Endodermal cell (in vitro differentiated cells): ENCODE data around the gene MGAT4A. TPM values are rescaled to one million over a fixed set of nuclear protein-coding genes. Genes with fewer than 3 reads are reported as not detected.

Experiments used
- DNase-seq: peaks from one replicate; pipeline ENCODE4 v3.0.0-alpha.2; 2017
- H3K27ac ChIP-seq: 2 replicates; pipeline ENCODE4 v1.5.1; 2013; ENCODE audit warnings: mild to moderate bottlenecking, low read depth, low read length, moderate library complexity
- H3K27me3 ChIP-seq: 2 replicates; pipeline ENCODE4 v1.6.1; 2013; ENCODE audit warnings: mild to moderate bottlenecking, low read length, moderate library complexity; ENCODE audit not compliant: insufficient read depth, control insufficient read depth, poor library complexity, severe bottlenecking
- H3K36me3 ChIP-seq: 2 replicates; pipeline ENCODE4 v1.7.0; 2013; ENCODE audit warnings: mild to moderate bottlenecking, low read length, moderate library complexity; ENCODE audit not compliant: control insufficient read depth, insufficient read depth
- H3K4me1 ChIP-seq: one replicate; pipeline ENCODE4 v1.7.0; 2013; ENCODE audit warnings: low read length; ENCODE audit not compliant: control insufficient read depth, insufficient read depth
- H3K4me3 ChIP-seq: 2 replicates; pipeline ENCODE4 v1.5.1; 2013; ENCODE audit warnings: mild to moderate bottlenecking, low read length, moderate library complexity
- H3K9ac ChIP-seq: 2 replicates; pipeline ENCODE4 v1.6.1; 2013; ENCODE audit warnings: mild to moderate bottlenecking, low read length, moderate library complexity; ENCODE audit not compliant: poor library complexity, severe bottlenecking; ENCODE audit errors: extremely low read depth
- H3K9me3 ChIP-seq: 2 replicates; pipeline ENCODE4 v1.6.1; 2013; ENCODE audit warnings: mild to moderate bottlenecking, low read length, moderate library complexity; ENCODE audit not compliant: control insufficient read depth
- H3K27ac Mint-ChIP-seq: 2 replicates; pipeline ENCODE4 v1.8.0; 2020; ENCODE audit warnings: mixed read lengths
- H3K27me3 Mint-ChIP-seq: 2 replicates; pipeline ENCODE4 v1.8.0; 2021; ENCODE audit warnings: mild to moderate bottlenecking, mixed read lengths; ENCODE audit not compliant: insufficient read depth
- H3K36me3 Mint-ChIP-seq: 2 replicates; pipeline ENCODE4 v1.8.0; 2020; ENCODE audit warnings: low read depth, mixed read lengths
- H3K4me1 Mint-ChIP-seq: 2 replicates; pipeline ENCODE4 v1.8.0; 2020; ENCODE audit warnings: mixed read lengths
- H3K4me3 Mint-ChIP-seq: 2 replicates; pipeline ENCODE4 v1.8.0; 2020; ENCODE audit warnings: mild to moderate bottlenecking, moderate library complexity, mixed read lengths
- H3K9me3 Mint-ChIP-seq: 2 replicates; pipeline ENCODE4 v1.8.0; 2020; ENCODE audit warnings: mild to moderate bottlenecking, mixed read lengths
- CTCF ChIP-seq: fragments of 200-600 bp; sonication (generic); conservative IDR thresholded peaks from 2 replicates; pipeline ENCODE4 v1.5.0; 2021; ENCODE audit warnings: antibody characterized with exemption, mild to moderate bottlenecking
- WGBS, 2 experiments: methylation state at CpG; one replicate each; pipeline versions ENCODE4 v1.1.5 to v1.1.7; 2013; ENCODE audit warnings: missing lambda C conversion rate in 2 of 2, mixed read lengths in 1 of 2; ENCODE audit not compliant: insufficient coverage in 1 of 2, insufficient read length in 1 of 2; 5-methylcytosine and 5-hydroxymethylcytosine counted together
- total RNA-seq, 2 donors: library from RNA; stranded (reverse); fragmentation: NEBNext Ultra II Directional in 1 of 2; extraction: Animal tissue kit (Norgen Biotek cat#: 25700) in 1 of 2; gene quantifications; 2 replicates in 1 of 2; 3 replicates in 1 of 2; pipeline ENCODE4 v1.2.1, GENCODE V29; 2021

MGAT4A gene
- total RNA-seq, 2 donors from 2014 or later = 8.2 to 11.1 TPM

DNA sequence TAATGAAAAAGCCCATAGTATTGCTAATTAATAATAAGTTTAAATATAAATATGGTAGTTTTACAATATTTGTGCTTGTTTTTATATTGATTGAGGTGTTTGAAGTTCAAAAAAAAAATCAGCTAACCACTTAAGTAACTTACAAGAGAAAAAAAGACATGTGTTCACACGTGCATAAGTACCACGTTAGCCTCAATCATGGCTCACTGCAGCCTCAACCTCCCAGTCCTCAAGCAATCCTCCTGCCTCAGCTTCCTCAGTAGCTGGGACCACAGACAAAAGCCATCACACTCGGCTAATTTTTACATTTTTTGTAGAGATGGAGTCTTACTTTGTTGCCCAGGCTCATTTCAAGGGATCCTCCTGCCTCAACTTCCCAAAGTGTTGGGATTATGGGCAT is 19.4 kb downstream of the MGAT4A start:
- DNase-seq = no peak
- peaks cover 6% of the 10 kb centered on the region for H3K27me3 Mint-ChIP-seq
- H3K27ac Mint-ChIP-seq = no peak overlapping the region
- no peaks in the 10 kb centered on the region for H3K9me3 Mint-ChIP-seq
- H3K4me3 Mint-ChIP-seq = no peak overlapping the region
- no peak overlapping the region for H3K4me3 ChIP-seq
- H3K4me1 ChIP-seq = no peaks in the 10 kb centered on the region
- WGBS, 2 experiments = 86% methylated on average over 3 of the region's 3 CpGs; no CpG with 5 or more reads in 1 of the 2 experiments
- H3K27ac ChIP-seq = no peak overlapping the region
- TF ChIP-seq CTCF = no peak
- no peak overlapping the region for H3K9ac ChIP-seq
- no peaks in the 10 kb centered on the region for H3K9me3 ChIP-seq
- H3K27me3 ChIP-seq = no peaks in the 10 kb centered on the region
- H3K36me3 Mint-ChIP-seq = no peaks in the 10 kb centered on the region
- no peaks in the 10 kb centered on the region for H3K4me1 Mint-ChIP-seq
- H3K36me3 ChIP-seq = no peaks in the 10 kb centered on the region

- 93 to 100% methylated on average over 3 to 4 of the region's 4 CpGs for WGBS, 2 experiments
- H3K27me3 ChIP-seq = no peaks in the 10 kb centered on the region
- Mint-ChIP-seq H3K4me1 (no peaks in the 10 kb centered on the region), H3K4me3 (no peak overlapping the region), H3K9me3 (no peaks in the 10 kb centered on the region), H3K27me3 (peaks cover 6% of the 10 kb centered on the region), H3K27ac (no peak overlapping the region), H3K36me3 (no peaks in the 10 kb centered on the region)
- no peak overlapping the region for H3K27ac ChIP-seq
- H3K36me3 ChIP-seq = no peaks in the 10 kb centered on the region
- no peak for TF ChIP-seq CTCF
- no peak overlapping the region for H3K4me3 ChIP-seq
- no peak overlapping the region for H3K9ac ChIP-seq
- H3K4me1 ChIP-seq = no peaks in the 10 kb centered on the region
- H3K9me3 ChIP-seq = no peaks in the 10 kb centered on the region
- DNase-seq = no peak
Measured at GRCh38 chr2:98710734-98711133, 20.2 kb downstream of the MGAT4A start.

DNA sequence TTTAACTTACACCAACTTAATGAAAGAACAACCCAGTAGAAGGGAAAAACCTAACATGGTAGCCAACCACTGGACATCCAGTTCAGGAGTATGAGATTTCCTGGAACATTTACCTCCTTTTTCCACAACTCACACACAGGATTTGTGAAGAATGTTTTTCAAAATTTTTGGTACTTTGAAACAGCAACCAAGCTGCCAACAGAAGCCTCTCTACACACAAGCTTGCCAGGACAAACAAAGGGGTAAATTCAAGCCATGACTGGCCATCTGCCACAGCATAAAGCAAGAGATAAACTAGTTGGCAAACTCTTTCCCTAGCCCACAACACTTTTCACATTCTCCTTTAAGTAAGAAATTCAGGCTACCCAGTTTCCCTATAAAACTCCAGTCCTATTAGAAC is 21.4 kb downstream of the MGAT4A start:
- peaks cover 6% of the 10 kb centered on the region for H3K27me3 Mint-ChIP-seq
- no peak for DNase-seq
- peaks cover 5% of the 10 kb centered on the region for H3K4me1 Mint-ChIP-seq
- H3K4me3 Mint-ChIP-seq = no peak overlapping the region
- H3K36me3 Mint-ChIP-seq = no peaks in the 10 kb centered on the region
- Histone ChIP-seq H3K4me3 (no peak overlapping the region), H3K9me3 (no peaks in the 10 kb centered on the region), H3K27me3 (no peaks in the 10 kb centered on the region), H3K9ac (no peak overlapping the region), H3K4me1 (no peaks in the 10 kb centered on the region), H3K36me3 (no peaks in the 10 kb centered on the region), H3K27ac (no peak overlapping the region)
- TF ChIP-seq CTCF = no peak
- no peak overlapping the region for H3K27ac Mint-ChIP-seq
- H3K9me3 Mint-ChIP-seq = no peaks in the 10 kb centered on the region
